HG03378 (cell line): ENCODE results near the gene MACF1.

ENCODE experiments used
- ATAC-seq: cut with Tn5 transposase; IDR thresholded peaks from one replicate; pipeline ENCODE4 v1.9.1; 2021; ENCODE audit warnings: mild to moderate bottlenecking, moderate library complexity; ENCODE audit not compliant: unreplicated experiment

Gene MACF1

GRCh38 chr1:39295901-39296300, 91.4 kb downstream of the MACF1 start:
- no peak for ATAC-seq

GRCh38 chr1:39297551-39297950, 93.1 kb downstream of the MACF1 start:
- no peak for ATAC-seq

- ATAC-seq, result no peak
Measured at GRCh38 chr1:39301606-39302005, 97.1 kb downstream of the MACF1 start.

- no peak for ATAC-seq
Measured at GRCh38 chr1:39305555-39305954, 101.1 kb downstream of the MACF1 start.

- no peak for ATAC-seq
Measured at GRCh38 chr1:39310015-39310414, 105.5 kb downstream of the MACF1 start.

- ATAC-seq, result no peak
Measured at GRCh38 chr1:39310691-39311090, 106.2 kb downstream of the MACF1 start.

- no peak for ATAC-seq
Measured at GRCh38 chr1:39317111-39317510, 112.6 kb downstream of the MACF1 start.

- ATAC-seq, result no peak
Measured at GRCh38 chr1:39317910-39318633, 113.6 kb downstream of the MACF1 start.

- ATAC-seq, result peak; percentile 49
Measured at GRCh38 chr1:39321979-39322378, 117.5 kb downstream of the MACF1 start.

GRCh38 chr1:39322431-39322830, 117.9 kb downstream of the MACF1 start:
- no peak for ATAC-seq

GRCh38 chr1:39324888-39325287, 120.4 kb downstream of the MACF1 start:
- no peak for ATAC-seq

GRCh38 chr1:39326836-39327235, 122.3 kb downstream of the MACF1 start:
- no peak for ATAC-seq

GRCh38 chr1:39328095-39328494, 123.6 kb downstream of the MACF1 start:
- ATAC-seq, result no peak

GRCh38 chr1:39328586-39329121, 124.2 kb downstream of the MACF1 start:
- ATAC-seq, result no peak

- no peak for ATAC-seq
Measured at GRCh38 chr1:39331647-39332046, 127.2 kb downstream of the MACF1 start.

- ATAC-seq, result no peak
Measured at GRCh38 chr1:39332291-39332690, 127.8 kb downstream of the MACF1 start.

- ATAC-seq, result no peak
Measured at GRCh38 chr1:39332828-39333227, 128.3 kb downstream of the MACF1 start.

GRCh38 chr1:39333296-39333695, 128.8 kb downstream of the MACF1 start:
- no peak for ATAC-seq

GRCh38 chr1:39335216-39335615, 130.7 kb downstream of the MACF1 start:
- ATAC-seq, result no peak

GRCh38 chr1:39337067-39337466, 132.6 kb downstream of the MACF1 start:
- no peak for ATAC-seq

- ATAC-seq, result no peak
Measured at GRCh38 chr1:39342776-39343175, 138.3 kb downstream of the MACF1 start.

- ATAC-seq, result no peak
Measured at GRCh38 chr1:39344394-39345154, 140.1 kb downstream of the MACF1 start.
